OCI-LY7 (cell line): ENCODE results near the gene CRIP2. TPM values are rescaled to one million over a fixed set of nuclear protein-coding genes. Genes with fewer than 3 reads are reported as not detected.

Experiments
- BruUV-seq: library from RNA; stranded (reverse); fragments of 400-500 nt; replicated peaks from 2 replicates; lab custom pipeline; 2021; lab: Mats Ljungman, UMichigan
- CTCF ChIA-PET: fragments of 300-600 bp; sonication (Branson Sonifier 250); formaldehyde crosslinking; loops from one replicate; lab custom pipeline; 2022; ENCODE audit warnings: antibody characterized with exemption; ENCODE audit not compliant: unreplicated experiment; lab: Charles Lee
- POLR2A ChIA-PET: fragments of 300-600 bp; sonication (Branson Sonifier 250); formaldehyde crosslinking; loops from one replicate; lab custom pipeline; 2022; ENCODE audit warnings: antibody characterized with exemption; lab: Charles Lee
- DNase-seq: peaks from one replicate; pipeline ENCODE4 v3.0.0-alpha.2; 2015; ENCODE audit warnings: low spot score
- H2AFZ ChIP-seq: fragments of 200-600 bp; sonication (generic), shearing (Covaris generic); 2 replicates; pipeline ENCODE4 v1.6.1; 2014; ENCODE audit warnings: mild to moderate bottlenecking, antibody characterized with exemption, low read length, moderate library complexity
- H3K27ac ChIP-seq: fragments of 200-600 bp; sonication (generic); 2 replicates; pipeline ENCODE4 v1.5.1; 2014; ENCODE audit warnings: mixed run types, low read depth, mild to moderate bottlenecking, moderate library complexity, low read length, inconsistent platforms; ENCODE audit not compliant: poor library complexity, severe bottlenecking
- H3K36me3 ChIP-seq: fragments of 200-600 bp; sonication (generic); 2 replicates; pipeline ENCODE4 v1.6.1; 2014; ENCODE audit warnings: mild to moderate bottlenecking, antibody characterized with exemption, low read length, moderate library complexity, mixed read lengths; ENCODE audit not compliant: insufficient read depth
- H3K4me1 ChIP-seq: fragments of 200-600 bp; sonication (generic); 2 replicates; pipeline ENCODE4 v1.5.1; 2014; ENCODE audit warnings: mild to moderate bottlenecking, low read length; ENCODE audit not compliant: insufficient read depth, poor library complexity, severe bottlenecking
- H3K4me2 ChIP-seq: fragments of 200-600 bp; sonication (generic); 2 replicates; pipeline ENCODE4 v1.6.1; 2014; ENCODE audit warnings: mild to moderate bottlenecking, low read length
- H3K4me3 ChIP-seq: fragments of 200-600 bp; sonication (generic); 2 replicates; pipeline ENCODE4 v1.5.1; 2014; ENCODE audit warnings: mild to moderate bottlenecking, low read depth, low read length; ENCODE audit not compliant: poor library complexity, severe bottlenecking
- H3K79me2 ChIP-seq: fragments of 200-600 bp; sonication (generic); 2 replicates; pipeline ENCODE4 v1.6.1; 2016; ENCODE audit warnings: low read depth, mild to moderate bottlenecking, low read length, moderate library complexity, mixed read lengths; ENCODE audit not compliant: insufficient read depth
- H3K9me2 ChIP-seq: fragments of 200-600 bp; sonication (generic); 2 replicates; pipeline ENCODE4 v1.6.1; 2016; ENCODE audit warnings: mild to moderate bottlenecking, low read length, mixed read lengths; ENCODE audit not compliant: insufficient read depth
- H3K9me3 ChIP-seq: fragments of 200-600 bp; sonication (generic); 2 replicates; pipeline ENCODE4 v1.6.1; 2014; ENCODE audit warnings: mild to moderate bottlenecking, mixed run types, low read length, mixed read lengths
- H4K20me1 ChIP-seq: fragments of 200-600 bp; sonication (generic); 2 replicates; pipeline ENCODE4 v1.6.1; 2014; ENCODE audit warnings: mild to moderate bottlenecking, antibody characterized with exemption, low read length, moderate library complexity, mixed read lengths; ENCODE audit not compliant: insufficient read depth
- EZH2phosphoT487 ChIP-seq: fragments of 200-600 bp; sonication (generic); IDR thresholded peaks from 2 replicates; pipeline ENCODE4 v1.6.1; 2018; ENCODE audit warnings: low read depth, borderline replicate concordance, mild to moderate bottlenecking, mixed run types, antibody characterized with exemption, low read length, moderate library complexity, mixed read lengths
- intact Hi-C: fragments of 100-400 bp; cut with micrococcal nuclease; formaldehyde crosslinking; loops from one replicate; pipeline ENCODE4 v1.10.0; 2022; ENCODE audit not compliant: unreplicated experiment
- total RNA-seq, 2 experiments: library from RNA; depleted of rRNA in 1 of 2; stranded (reverse); fragments of >200 nt in 1 of 2; shearing (Covaris generic) in 1 of 2; gene quantifications; 2 replicates each; pipeline ENCODE4 v1.2.3, GENCODE V29; 2014 to 2022
- TF ChIP-seq, protein P1 (sequence below): fragments of 200-600 bp; sonication (generic); conservative IDR thresholded peaks from 2 replicates; pipeline ENCODE4 v1.5.1; 2014; ENCODE audit warnings: mild to moderate bottlenecking, antibody characterized with exemption, low read length, moderate library complexity, mixed read lengths

Gene CRIP2
- total RNA-seq, 2 experiments from 2014 or later: not detected

DNA sequence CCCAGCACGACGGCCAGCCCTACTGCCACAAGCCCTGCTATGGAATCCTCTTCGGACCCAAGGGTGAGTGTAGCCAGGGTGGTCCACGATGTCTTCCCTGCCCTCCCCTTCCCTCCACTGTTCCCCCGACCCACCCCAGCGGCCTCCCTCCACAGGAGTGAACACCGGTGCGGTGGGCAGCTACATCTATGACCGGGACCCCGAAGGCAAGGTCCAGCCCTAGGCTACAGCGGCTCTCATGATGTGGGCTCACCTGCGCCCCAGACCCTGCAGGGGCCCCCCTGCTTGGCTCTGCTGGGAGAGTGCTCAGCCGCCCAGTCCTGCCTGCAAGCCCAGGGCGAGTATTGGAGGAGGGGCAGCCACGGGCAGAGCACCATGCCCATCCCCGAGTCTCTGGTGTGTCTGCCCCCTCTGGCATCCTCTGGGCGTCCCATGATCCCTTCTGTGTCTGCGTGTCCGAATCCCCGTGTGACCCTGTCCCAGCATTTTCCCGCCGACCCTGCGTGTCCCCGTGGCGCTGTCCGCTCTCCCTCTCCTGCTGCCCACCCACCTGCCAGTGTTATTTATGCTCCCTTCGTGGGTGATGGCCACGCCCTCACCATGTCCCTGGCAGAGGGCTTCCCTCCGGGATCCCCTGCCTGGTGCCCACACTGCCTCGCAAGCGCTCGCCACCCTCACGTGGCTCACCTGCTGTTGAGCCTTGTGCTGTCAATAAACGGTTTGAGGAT lies 5.0 kb downstream of the CRIP2 start:
- no peak overlapping the region for H3K27ac ChIP-seq
- H3K4me1 ChIP-seq: peaks cover 15% of the 10 kb centered on the region
- ChIA-PET POLR2A (no interaction called here), CTCF (no interaction called here)
- TF ChIP-seq, protein P1, sequence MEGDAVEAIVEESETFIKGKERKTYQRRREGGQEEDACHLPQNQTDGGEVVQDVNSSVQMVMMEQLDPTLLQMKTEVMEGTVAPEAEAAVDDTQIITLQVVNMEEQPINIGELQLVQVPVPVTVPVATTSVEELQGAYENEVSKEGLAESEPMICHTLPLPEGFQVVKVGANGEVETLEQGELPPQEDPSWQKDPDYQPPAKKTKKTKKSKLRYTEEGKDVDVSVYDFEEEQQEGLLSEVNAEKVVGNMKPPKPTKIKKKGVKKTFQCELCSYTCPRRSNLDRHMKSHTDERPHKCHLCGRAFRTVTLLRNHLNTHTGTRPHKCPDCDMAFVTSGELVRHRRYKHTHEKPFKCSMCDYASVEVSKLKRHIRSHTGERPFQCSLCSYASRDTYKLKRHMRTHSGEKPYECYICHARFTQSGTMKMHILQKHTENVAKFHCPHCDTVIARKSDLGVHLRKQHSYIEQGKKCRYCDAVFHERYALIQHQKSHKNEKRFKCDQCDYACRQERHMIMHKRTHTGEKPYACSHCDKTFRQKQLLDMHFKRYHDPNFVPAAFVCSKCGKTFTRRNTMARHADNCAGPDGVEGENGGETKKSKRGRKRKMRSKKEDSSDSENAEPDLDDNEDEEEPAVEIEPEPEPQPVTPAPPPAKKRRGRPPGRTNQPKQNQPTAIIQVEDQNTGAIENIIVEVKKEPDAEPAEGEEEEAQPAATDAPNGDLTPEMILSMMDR: no peak
- TF ChIP-seq EZH2phosphoT487: no peak
- H4K20me1 ChIP-seq: no peaks in the 10 kb centered on the region
- H3K36me3 ChIP-seq: no peaks in the 10 kb centered on the region
- H3K4me3 ChIP-seq: no peak overlapping the region
- no peak overlapping the region for H2AFZ ChIP-seq
- H3K4me2 ChIP-seq: no peak overlapping the region
- H3K9me2 ChIP-seq: no peaks in the 10 kb centered on the region
- no peak for DNase-seq
- H3K9me3 ChIP-seq: no peaks in the 10 kb centered on the region
- no peaks in the 10 kb centered on the region for H3K79me2 ChIP-seq
- intact Hi-C loops: loop anchor here (2.0 kb wide), 1 partner anchor 109 kb away; no protein-coding TSS in a partner anchor
- no TSS peak for BruUV-seq

DNA sequence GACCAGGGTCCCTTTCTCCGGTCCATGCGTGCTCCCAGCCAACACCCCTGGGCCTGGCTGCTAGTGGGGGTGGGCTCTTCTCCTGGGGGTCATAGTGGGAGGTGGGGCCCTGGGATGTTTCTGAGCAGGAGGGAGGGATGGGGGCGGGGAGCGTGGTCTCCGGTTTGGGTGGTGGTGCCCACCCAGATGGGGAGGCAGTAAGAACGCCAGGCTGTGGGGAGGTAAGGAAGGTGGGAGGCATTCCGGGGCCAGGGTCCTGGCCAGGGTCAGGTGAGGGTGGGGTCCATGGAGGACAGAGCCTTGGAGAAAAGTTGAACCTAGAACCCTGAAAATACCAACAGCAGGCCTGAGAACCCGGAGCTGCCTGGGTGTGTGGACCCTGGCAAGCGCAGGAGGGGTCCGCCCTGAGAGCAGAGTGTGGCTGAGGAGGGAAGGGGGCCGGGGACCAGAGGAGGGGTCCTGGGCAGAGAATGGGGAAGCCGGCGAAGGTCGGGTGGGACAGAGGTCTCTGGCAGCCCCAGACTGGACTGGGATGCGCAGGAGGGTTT lies 5.7 kb downstream of the CRIP2 start:
- H3K4me3 ChIP-seq: no peak overlapping the region
- intact Hi-C loops: loop anchor here (2.0 kb wide), 1 partner anchor 109 kb away; no protein-coding TSS in a partner anchor
- H4K20me1 ChIP-seq: no peaks in the 10 kb centered on the region
- no TSS peak for BruUV-seq
- CTCF ChIA-PET: interaction anchor here (0.5 to 1.4 kb wide), 4 partner anchors 10 to 301 kb away, joined by 3 to 6 read pairs (median 4); partner anchors contain the start of gene TEDC1
- POLR2A ChIA-PET: interaction anchor here (0.5 kb wide), 1 partner anchor 52 kb away, joined by 3 read pairs; no protein-coding TSS in a partner anchor
- 0 out of 2 replicates have a peak overlapping the region, but pooled peaks have one; percentile 70 for H3K4me2 ChIP-seq
- no peak for TF ChIP-seq EZH2phosphoT487
- H2AFZ ChIP-seq: no peak overlapping the region
- peaks cover 15% of the 10 kb centered on the region for H3K4me1 ChIP-seq
- no peaks in the 10 kb centered on the region for H3K36me3 ChIP-seq
- DNase-seq: no peak
- H3K9me3 ChIP-seq: no peaks in the 10 kb centered on the region
- H3K79me2 ChIP-seq: no peaks in the 10 kb centered on the region
- H3K9me2 ChIP-seq: no peaks in the 10 kb centered on the region
- no peak overlapping the region for H3K27ac ChIP-seq

DNA sequence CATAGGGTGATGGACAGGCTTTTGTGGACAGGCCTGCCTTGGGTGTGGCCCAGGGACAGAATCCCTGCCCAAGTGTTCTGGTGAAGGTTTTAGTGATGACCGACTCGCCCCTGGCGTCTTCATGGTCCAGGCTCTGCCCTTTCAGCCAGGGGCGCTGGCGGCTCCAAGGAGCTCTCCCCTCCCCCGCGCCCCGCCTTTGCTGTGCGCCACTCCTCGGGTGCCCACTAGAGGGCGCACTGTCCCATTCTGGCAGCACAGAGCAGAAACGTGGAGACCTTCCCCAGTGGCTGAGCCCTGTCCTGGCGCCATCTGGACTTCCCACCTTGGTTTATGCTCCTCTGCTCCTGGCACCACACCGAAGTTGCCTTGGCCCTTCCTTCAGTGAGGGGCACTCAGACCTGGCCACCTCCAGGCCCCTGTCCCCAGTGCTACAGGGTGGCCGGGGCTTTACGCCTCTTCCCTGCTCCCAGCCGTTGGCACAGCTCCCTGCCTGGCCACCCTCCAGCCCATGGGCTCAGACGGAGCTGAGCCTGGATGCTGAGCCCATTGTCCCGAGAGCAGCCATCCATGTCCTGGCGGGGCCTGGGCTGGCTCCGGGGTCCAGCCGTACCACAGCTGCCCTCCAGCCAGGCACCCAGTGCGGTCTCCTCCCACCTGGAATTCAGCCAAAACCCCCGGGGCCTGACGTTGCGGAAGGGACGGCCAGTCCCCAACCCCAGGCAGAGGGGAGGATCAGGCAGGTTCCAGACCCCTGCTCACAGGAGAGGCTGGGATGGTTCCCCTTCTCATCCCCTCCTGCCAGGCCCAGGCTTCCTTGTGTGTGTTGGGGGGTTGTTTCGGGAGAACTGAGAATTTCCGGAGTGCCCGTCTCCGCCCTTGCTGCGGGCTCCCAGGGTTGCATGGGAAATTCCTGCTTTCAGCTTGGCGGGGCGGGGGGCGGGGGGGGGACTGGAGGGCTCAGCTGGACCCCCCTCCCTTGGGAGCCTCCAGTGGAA lies 6.5 kb downstream of the CRIP2 start:
- CTCF ChIA-PET: interaction anchor here (0.5 to 1.4 kb wide), 5 partner anchors 9 to 301 kb away, joined by 3 to 17 read pairs (median 5); partner anchors contain the start of gene TEDC1

More for the DNA sequence above, 6.5 kb downstream of the CRIP2 start:
- TF ChIP-seq EZH2phosphoT487: no peak
- TF ChIP-seq, protein P1: peak; percentile 97
- POLR2A ChIA-PET: interaction anchor here (0.5 kb wide), 1 partner anchor 51 kb away, joined by 3 read pairs; no protein-coding TSS in a partner anchor
- DNase-seq: peak; percentile 83
- Histone ChIP-seq H3K9me2 (no peaks in the 10 kb centered on the region), H3K4me3 (peak overlapping the region; percentile 19), H3K4me2 (peak overlapping the region; percentile 70), H3K4me1 (peaks cover 15% of the 10 kb centered on the region), H3K36me3 (no peaks in the 10 kb centered on the region), H3K79me2 (no peaks in the 10 kb centered on the region), H2AFZ (peak overlapping the region; percentile 60; the same call in 1 of the 2 replicates), H3K9me3 (no peaks in the 10 kb centered on the region), H4K20me1 (no peaks in the 10 kb centered on the region), H3K27ac (no peak overlapping the region)
- no TSS peak for BruUV-seq
- intact Hi-C loops: loop anchor here (1.0 to 2.0 kb wide), 2 partner anchors 47 to 110 kb away; no protein-coding TSS in a partner anchor
